Measurements from ENCODE around the gene MINDY4. TPM values are rescaled to one million over a fixed set of nuclear protein-coding genes. Genes with fewer than 3 reads are reported as not detected.

The MINDY4 gene
- total RNA-seq, 1 donor from 2014 or later, result 1.2 TPM

- no peaks in the 10 kb centered on the region for H3K27me3 Mint-ChIP-seq
- H3K4me3 Mint-ChIP-seq, result no peak overlapping the region
- H3K9me3 Mint-ChIP-seq, result no peaks in the 10 kb centered on the region
- intact Hi-C loops (cut with micrococcal nuclease), result no loop called here
- peaks cover 6% of the 10 kb centered on the region for H3K4me1 Mint-ChIP-seq
- DNase-seq, result no peak
- H3K27ac Mint-ChIP-seq, result no peak overlapping the region
- H3K36me3 Mint-ChIP-seq (ENCODE audit: low read depth), result no peaks in the 10 kb centered on the region
Measured at GRCh38 chr7:30913821-30914515, 142.8 kb downstream of the MINDY4 start.

- no peak for DNase-seq
- intact Hi-C loops (cut with micrococcal nuclease), result no loop called here
- no peaks in the 10 kb centered on the region for H3K36me3 Mint-ChIP-seq (ENCODE audit: low read depth)
- no peak overlapping the region for H3K4me3 Mint-ChIP-seq
- H3K27me3 Mint-ChIP-seq, result no peaks in the 10 kb centered on the region
- H3K4me1 Mint-ChIP-seq, result peaks cover 6% of the 10 kb centered on the region
- no peak overlapping the region for H3K27ac Mint-ChIP-seq
- H3K9me3 Mint-ChIP-seq, result no peaks in the 10 kb centered on the region
Measured at GRCh38 chr7:30914596-30914995, 143.4 kb downstream of the MINDY4 start.

- intact Hi-C loops (cut with micrococcal nuclease), result no loop called here
- Mint-ChIP-seq H3K9me3 (no peaks in the 10 kb centered on the region), H3K4me1 (peaks cover 6% of the 10 kb centered on the region), H3K36me3 (ENCODE audit: low read depth) (no peaks in the 10 kb centered on the region), H3K27me3 (no peaks in the 10 kb centered on the region), H3K27ac (no peak overlapping the region), H3K4me3 (no peak overlapping the region)
- no peak for DNase-seq
Measured at GRCh38 chr7:30915005-30915601, 143.9 kb downstream of the MINDY4 start.

- no peak for DNase-seq
- Mint-ChIP-seq H3K27ac (no peak overlapping the region), H3K4me3 (no peak overlapping the region), H3K27me3 (no peaks in the 10 kb centered on the region), H3K9me3 (no peaks in the 10 kb centered on the region), H3K4me1 (peaks cover 6% of the 10 kb centered on the region), H3K36me3 (ENCODE audit: low read depth) (no peaks in the 10 kb centered on the region)
- intact Hi-C loops (cut with micrococcal nuclease), result no loop called here
Measured at GRCh38 chr7:30915751-30916150, 144.5 kb downstream of the MINDY4 start.

- Mint-ChIP-seq H3K27me3 (no peaks in the 10 kb centered on the region), H3K27ac (no peak overlapping the region), H3K4me1 (peaks cover 6% of the 10 kb centered on the region), H3K9me3 (no peaks in the 10 kb centered on the region), H3K36me3 (ENCODE audit: low read depth) (no peaks in the 10 kb centered on the region), H3K4me3 (no peak overlapping the region)
- no peak for DNase-seq
- intact Hi-C loops (cut with micrococcal nuclease), result no loop called here
Measured at GRCh38 chr7:30916255-30916654, 145.0 kb downstream of the MINDY4 start.

GRCh38 chr7:30916767-30917166 is 145.6 kb downstream of the MINDY4 start:
- no peak for DNase-seq

GRCh38 chr7:30917216-30917893 is 146.1 kb downstream of the MINDY4 start:
- intact Hi-C loops (cut with micrococcal nuclease), result no loop called here
- no peak overlapping the region for H3K4me3 Mint-ChIP-seq
- peaks cover 6% of the 10 kb centered on the region for H3K4me1 Mint-ChIP-seq
- no peaks in the 10 kb centered on the region for H3K9me3 Mint-ChIP-seq
- H3K36me3 Mint-ChIP-seq (ENCODE audit: low read depth), result no peaks in the 10 kb centered on the region
- no peaks in the 10 kb centered on the region for H3K27me3 Mint-ChIP-seq
- DNase-seq, result no peak
- no peak overlapping the region for H3K27ac Mint-ChIP-seq

More at GRCh38 chr7:30916767-30917166, 145.6 kb downstream of the MINDY4 start:
- Mint-ChIP-seq H3K4me1 (peaks cover 6% of the 10 kb centered on the region), H3K27ac (no peak overlapping the region), H3K27me3 (no peaks in the 10 kb centered on the region), H3K4me3 (no peak overlapping the region), H3K36me3 (ENCODE audit: low read depth) (no peaks in the 10 kb centered on the region), H3K9me3 (no peaks in the 10 kb centered on the region)
- intact Hi-C loops (cut with micrococcal nuclease), result no loop called here

- no peaks in the 10 kb centered on the region for H3K9me3 Mint-ChIP-seq
- intact Hi-C loops (cut with micrococcal nuclease), result no loop called here
- peaks cover 6% of the 10 kb centered on the region for H3K4me1 Mint-ChIP-seq
- no peak overlapping the region for H3K4me3 Mint-ChIP-seq
- no peak overlapping the region for H3K27ac Mint-ChIP-seq
- no peaks in the 10 kb centered on the region for H3K27me3 Mint-ChIP-seq
- DNase-seq, result no peak
- H3K36me3 Mint-ChIP-seq (ENCODE audit: low read depth), result no peaks in the 10 kb centered on the region
Measured at GRCh38 chr7:30918676-30919075, 147.5 kb downstream of the MINDY4 start.

- H3K9me3 Mint-ChIP-seq, result no peaks in the 10 kb centered on the region
- H3K36me3 Mint-ChIP-seq (ENCODE audit: low read depth), result no peaks in the 10 kb centered on the region
- no peak overlapping the region for H3K4me3 Mint-ChIP-seq
- no peak for DNase-seq
- H3K27ac Mint-ChIP-seq, result no peak overlapping the region
- H3K27me3 Mint-ChIP-seq, result no peaks in the 10 kb centered on the region
- H3K4me1 Mint-ChIP-seq, result no peaks in the 10 kb centered on the region
- intact Hi-C loops (cut with micrococcal nuclease), result no loop called here
Measured at GRCh38 chr7:30920021-30920583, 148.9 kb downstream of the MINDY4 start.

- H3K27me3 Mint-ChIP-seq, result no peaks in the 10 kb centered on the region
- H3K36me3 Mint-ChIP-seq (ENCODE audit: low read depth), result no peaks in the 10 kb centered on the region
- no peak overlapping the region for H3K4me3 Mint-ChIP-seq
- DNase-seq, result no peak
- H3K4me1 Mint-ChIP-seq, result no peaks in the 10 kb centered on the region
- no peaks in the 10 kb centered on the region for H3K9me3 Mint-ChIP-seq
- intact Hi-C loops (cut with micrococcal nuclease), result no loop called here
- no peak overlapping the region for H3K27ac Mint-ChIP-seq
Measured at GRCh38 chr7:30920584-30921539, 149.6 kb downstream of the MINDY4 start.

- no peaks in the 10 kb centered on the region for H3K36me3 Mint-ChIP-seq (ENCODE audit: low read depth)
- intact Hi-C loops (cut with micrococcal nuclease), result no loop called here
- no peak overlapping the region for H3K27ac Mint-ChIP-seq
- H3K4me3 Mint-ChIP-seq, result no peak overlapping the region
- H3K4me1 Mint-ChIP-seq, result no peaks in the 10 kb centered on the region
- H3K27me3 Mint-ChIP-seq, result no peaks in the 10 kb centered on the region
- no peak for DNase-seq
- no peaks in the 10 kb centered on the region for H3K9me3 Mint-ChIP-seq
Measured at GRCh38 chr7:30921540-30922401, 150.6 kb downstream of the MINDY4 start.

GRCh38 chr7:30922596-30922995 is 151.4 kb downstream of the MINDY4 start:
- no peaks in the 10 kb centered on the region for H3K27me3 Mint-ChIP-seq
- no peak overlapping the region for H3K4me3 Mint-ChIP-seq
- H3K36me3 Mint-ChIP-seq (ENCODE audit: low read depth), result no peaks in the 10 kb centered on the region
- no peaks in the 10 kb centered on the region for H3K9me3 Mint-ChIP-seq
- intact Hi-C loops (cut with micrococcal nuclease), result no loop called here
- DNase-seq, result no peak
- no peaks in the 10 kb centered on the region for H3K4me1 Mint-ChIP-seq
- no peak overlapping the region for H3K27ac Mint-ChIP-seq

Measured in activated CD4-positive, alpha-beta T cell treated with anti-CD3 and anti-CD28 coated beads, Interleukin-2, amount 10 ng/mL, durations not matched to agents 24 days and 14 days (primary cell).